HG02943 (cell line): Measurements from ENCODE around the gene ZNF576.
"Not testable (repeated sequence)": the region's sequence is repeated elsewhere in the genome, so short reads cannot be mapped to it uniquely, and the experiment has no call there.

Experiments
- ATAC-seq: cut with Tn5 transposase; IDR thresholded peaks from one replicate; pipeline ENCODE4 v1.9.1; 2021; ENCODE audit warnings: mild to moderate bottlenecking, low read depth, moderate library complexity; ENCODE audit not compliant: unreplicated experiment

The ZNF576 gene

GRCh38 chr19:43574424-43575155 lies 21.8 kb upstream of the ZNF576 start:
- no peak for ATAC-seq

DNA sequence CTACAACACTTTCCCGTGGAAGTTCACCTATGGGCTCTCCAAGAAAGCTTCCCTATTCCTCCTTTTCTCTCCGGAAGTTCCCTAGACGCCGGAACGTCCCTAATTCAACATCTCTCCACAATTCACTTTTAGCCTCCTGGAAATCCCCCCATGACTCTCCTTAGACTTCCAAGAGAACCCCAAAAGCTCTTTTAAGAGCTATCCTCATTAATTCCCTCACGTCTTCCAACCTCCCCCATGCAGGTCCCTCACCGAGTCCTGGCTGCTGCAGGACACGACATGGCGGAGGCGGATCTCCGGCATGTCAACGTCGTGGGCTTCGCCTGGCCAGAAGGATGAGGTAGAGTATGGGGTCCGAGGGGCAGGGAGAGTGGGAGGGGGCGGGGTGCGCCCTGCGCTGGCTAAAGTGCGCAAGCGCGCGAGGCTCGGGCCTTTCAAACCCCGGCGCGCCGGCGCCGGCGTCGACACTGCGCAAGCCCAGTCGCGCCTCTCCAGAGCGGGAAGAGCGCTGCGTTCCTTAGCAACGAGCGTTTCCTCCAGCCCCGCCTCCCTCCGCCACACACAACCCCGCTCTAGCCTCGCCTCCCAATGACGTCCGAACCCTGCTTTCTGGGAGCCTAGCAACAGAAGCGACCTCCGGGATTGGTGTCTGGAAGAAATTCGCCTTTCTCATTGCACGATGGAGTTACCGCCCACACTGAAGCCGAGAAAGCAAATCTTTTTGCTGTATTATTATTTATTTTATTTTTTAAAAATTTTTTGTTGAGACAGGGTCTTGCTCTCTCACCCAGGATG lies 21.0 kb upstream of the ZNF576 start, which contains the start of the genes PINLYP and XRCC1:
TSS of gene PINLYP (plus strand) at position 646 of the 795 bp plus-strand sequence. CDS start 1,391 bp downstream, outside the sequence.
TSS of gene XRCC1 (minus strand) at position 372 of the 795 bp plus-strand sequence. CDS start at position 303, 69 bp downstream.
- ATAC-seq = peak; percentile 96

- no peak for ATAC-seq
Measured at GRCh38 chr19:43575955-43576878, 20.2 kb upstream of the ZNF576 start.

- ATAC-seq = no peak
Measured at GRCh38 chr19:43578787-43579186, 17.6 kb upstream of the ZNF576 start.

GRCh38 chr19:43581467-43581866 lies 14.9 kb upstream of the ZNF576 start:
- ATAC-seq = no peak

- no peak for ATAC-seq
Measured at GRCh38 chr19:43582495-43582894, 13.9 kb upstream of the ZNF576 start.

GRCh38 chr19:43584484-43584883 lies 11.9 kb upstream of the ZNF576 start:
- ATAC-seq = no peak

DNA sequence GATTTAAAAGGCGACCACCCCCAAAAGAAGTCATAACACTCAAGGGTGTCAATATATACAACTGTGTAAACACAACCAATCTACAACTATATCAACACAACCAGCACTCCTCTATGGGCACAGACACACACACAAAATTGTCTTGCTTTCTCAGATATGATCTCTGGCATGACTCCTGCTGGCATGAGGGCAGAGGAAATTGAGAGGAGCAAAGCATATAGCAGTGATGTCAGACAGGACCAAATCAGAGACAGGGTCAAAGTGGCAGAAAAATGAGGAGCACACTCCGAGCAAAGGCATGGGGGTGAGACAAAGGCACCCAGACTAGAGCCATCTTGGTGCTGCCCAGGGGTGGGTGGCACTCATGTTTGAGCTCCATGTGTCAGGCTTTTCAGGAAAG lies 10.0 kb upstream of the ZNF576 start:
- ATAC-seq = no peak

DNA sequence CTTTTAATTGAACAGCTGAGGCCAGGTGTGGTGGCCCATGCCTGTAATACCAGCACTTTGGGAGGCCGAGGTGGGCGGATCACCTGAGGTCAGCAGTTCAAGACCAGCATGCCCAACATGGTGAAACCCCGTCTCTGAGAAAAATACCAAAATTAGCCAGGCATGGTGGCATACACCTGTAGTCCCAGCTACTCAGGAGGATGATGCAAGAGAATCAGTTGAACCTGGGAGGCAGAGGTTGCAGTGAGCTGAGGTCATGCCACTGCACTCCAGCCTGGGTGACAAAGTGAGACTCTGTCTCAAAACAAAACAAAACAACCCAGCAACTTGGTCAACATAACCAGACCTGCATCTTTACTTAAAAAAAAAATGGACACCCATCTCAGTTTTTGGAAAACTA lies 9.4 kb upstream of the ZNF576 start:
- not testable (repeated sequence) for ATAC-seq

DNA sequence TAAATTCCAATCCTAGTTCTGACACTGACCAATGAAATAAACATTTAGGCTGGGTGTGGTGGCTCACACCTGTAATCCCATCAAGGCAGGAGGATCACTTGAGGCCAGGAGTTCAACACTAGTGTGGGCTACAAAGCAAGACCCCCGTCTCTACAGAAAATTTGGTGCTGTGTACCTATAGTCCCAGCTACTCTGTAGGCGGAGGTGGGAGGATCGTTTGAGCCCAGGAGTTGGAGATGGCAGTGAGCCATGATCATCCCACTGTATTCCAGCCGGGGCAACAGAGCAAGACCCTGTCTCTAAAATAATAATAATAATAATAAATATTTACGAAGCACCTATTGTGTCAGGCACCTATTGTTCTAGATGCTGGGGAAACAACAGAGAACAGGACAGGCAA lies 7.1 kb upstream of the ZNF576 start:
- no peak for ATAC-seq

GRCh38 chr19:43589678-43590077 lies 6.7 kb upstream of the ZNF576 start:
- no peak for ATAC-seq

DNA sequence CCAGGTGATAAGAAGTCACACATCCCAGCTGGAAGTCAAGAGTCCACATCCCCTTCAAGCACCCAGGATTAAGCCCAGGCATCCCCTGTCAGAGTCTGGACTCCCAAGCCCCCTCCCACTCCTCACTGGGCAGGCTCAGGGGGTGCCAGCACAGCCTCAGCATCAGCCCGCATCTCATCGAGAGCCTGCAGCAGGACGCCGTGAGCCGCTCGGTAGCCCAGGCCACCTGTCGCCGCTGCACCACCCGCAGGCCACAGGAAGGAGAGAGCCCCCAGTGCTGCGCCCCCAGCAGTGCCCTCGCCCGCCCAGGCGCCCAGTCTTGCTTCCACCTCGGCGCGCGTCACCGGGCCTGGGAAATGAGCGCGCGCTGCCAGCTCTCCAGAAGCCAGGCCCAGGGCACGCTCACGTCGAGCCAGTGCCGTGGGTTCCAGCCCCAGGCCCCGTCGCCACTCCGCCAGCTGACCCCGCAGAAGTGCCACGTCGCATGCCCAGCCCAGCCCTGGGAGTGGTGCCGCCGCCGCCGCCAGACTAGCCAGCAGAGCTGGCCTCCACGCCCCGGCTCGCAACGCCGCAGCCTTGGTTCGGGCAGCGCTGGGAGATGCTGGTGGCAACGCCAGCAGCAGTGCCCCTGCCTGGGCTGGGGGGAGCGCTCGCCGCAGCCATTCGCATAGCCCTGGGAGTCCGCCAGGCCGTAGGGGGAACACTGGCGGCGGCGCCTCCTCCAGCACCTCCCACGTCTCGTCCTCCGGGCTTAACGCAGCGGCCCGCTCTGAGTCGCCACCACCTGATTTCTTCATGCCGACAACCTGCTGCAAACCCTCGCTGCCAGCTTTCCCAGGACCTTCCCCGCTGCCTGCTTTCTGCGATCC lies 4.3 kb upstream of the ZNF576 start:
- ATAC-seq = no peak

DNA sequence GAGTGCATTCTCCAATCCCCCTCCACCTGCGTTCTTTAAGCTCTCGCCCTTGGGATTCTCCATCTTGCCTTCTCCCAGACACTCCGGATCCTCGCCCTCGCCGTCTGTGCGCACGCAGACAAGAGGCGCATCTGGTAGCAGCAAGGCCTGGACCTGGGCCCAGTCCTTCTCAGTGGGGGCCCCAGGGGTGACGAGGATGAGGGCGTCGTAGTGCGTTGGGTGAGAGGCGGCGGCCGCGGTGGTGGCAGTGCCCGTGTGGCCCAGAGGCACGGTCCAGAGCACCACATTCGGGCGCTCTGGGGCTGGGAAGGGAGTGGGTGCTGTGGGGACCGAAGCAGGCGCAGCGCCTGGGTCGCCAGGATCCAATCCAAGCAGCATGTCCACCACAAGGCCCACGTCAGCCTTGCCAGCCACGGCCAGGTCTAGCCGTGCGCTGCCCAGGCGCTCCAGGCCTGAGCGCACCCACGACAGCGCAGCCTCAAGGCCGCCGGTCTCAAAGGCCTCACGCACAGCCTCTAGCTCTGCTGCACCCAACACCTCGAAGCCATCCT lies 3.5 kb upstream of the ZNF576 start:
- ATAC-seq = no peak

GRCh38 chr19:43594081-43594697 lies 2.2 kb upstream of the ZNF576 start:
- no peak for ATAC-seq

GRCh38 chr19:43594710-43595604 lies 1.4 kb upstream of the ZNF576 start:
- no peak for ATAC-seq

- ATAC-seq = peak; percentile 9
Measured at GRCh38 chr19:43595605-43595998, 793 bp upstream of the ZNF576 start.

DNA sequence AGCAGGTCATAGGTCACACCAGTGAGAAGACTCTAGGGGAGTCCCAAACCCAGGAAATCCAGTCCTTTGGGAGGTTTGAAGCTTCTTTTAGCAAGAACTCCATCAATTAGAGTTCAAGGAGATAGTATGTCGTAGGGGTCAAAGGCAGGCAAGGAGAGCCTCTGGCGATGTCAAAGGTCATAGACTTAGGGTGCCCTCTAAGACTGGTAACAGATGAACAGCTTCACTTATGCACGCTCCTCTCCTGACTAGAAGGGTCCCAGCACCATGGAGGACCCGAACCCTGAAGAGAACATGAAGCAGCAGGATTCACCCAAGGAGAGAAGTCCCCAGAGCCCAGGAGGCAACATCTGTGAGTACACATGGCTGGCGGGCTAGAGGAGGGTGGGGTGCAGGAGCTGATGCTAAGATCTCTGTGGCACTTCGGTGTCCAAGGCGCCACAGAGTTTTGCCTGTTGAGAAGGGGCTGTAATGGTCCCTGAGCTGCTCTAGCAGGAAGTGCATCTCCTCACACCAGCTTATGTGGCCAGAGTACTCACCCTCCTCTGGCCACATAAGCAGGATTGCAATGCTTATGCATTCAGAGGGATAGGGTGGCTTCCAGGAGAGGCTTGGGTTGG lies 557 bp downstream of the ZNF576 start:
- no peak for ATAC-seq

DNA sequence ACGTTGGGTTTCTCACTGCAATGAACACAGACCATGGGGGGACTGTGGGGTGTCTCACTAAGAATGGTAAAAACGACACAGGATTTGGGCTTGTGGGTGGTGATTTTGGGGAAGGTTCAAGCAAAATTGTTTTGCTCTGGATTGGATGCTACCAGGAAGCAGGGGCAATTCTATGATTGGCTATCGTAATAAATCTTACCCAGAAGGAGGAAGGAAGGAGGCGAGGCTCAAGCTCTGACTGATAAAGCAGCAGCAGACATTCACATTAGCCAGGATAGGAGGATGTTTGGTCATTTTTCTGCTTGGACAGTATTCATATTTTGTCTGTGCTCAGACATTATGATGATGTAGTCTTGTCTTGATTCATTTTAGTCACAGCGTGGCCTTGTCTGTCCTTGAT lies 1.5 kb downstream of the ZNF576 start:
- no peak for ATAC-seq
